PFSK-1 (cell line): ENCODE measurements around the gene LAMTOR4.

ENCODE experiments used
- FOXP2 ChIP-seq: optimal IDR thresholded peaks from 2 replicates; pipeline ENCODE3; 2011; ENCODE audit warnings: borderline replicate concordance, control low read depth, inconsistent platforms; ENCODE audit not compliant: insufficient read depth; ENCODE audit errors: extremely low read length, extremely low read depth
- POLR2AphosphoS5 ChIP-seq: IDR thresholded peaks from 2 replicates; pipeline ENCODE4 v1.6.1; 2012; ENCODE audit warnings: low read depth, mild to moderate bottlenecking, control low read depth, low read length, moderate library complexity
- SIN3A ChIP-seq: IDR thresholded peaks from 2 replicates; pipeline ENCODE4 v1.6.1; 2012; ENCODE audit warnings: mild to moderate bottlenecking, low read length, moderate library complexity, borderline replicate concordance; ENCODE audit not compliant: insufficient read depth
- TAF1 ChIP-seq: IDR thresholded peaks from 2 replicates; pipeline ENCODE4 v1.6.1; 2012; ENCODE audit warnings: low read length, control low read depth, borderline replicate concordance; ENCODE audit not compliant: insufficient read depth
- TF ChIP-seq, protein P1 (sequence below), 2 experiments: IDR thresholded peaks; 2 replicates each; pipeline versions ENCODE4 v1.6.1 to v1.8.0; 2011 to 2012; ENCODE audit warnings: low read depth in 2 of 2, low read length in 2 of 2, control low read depth in 1 of 2, inconsistent platforms in 1 of 2, mild to moderate bottlenecking in 1 of 2, moderate library complexity in 1 of 2; ENCODE audit not compliant: insufficient read depth in 1 of 2

LAMTOR4 gene

DNA sequence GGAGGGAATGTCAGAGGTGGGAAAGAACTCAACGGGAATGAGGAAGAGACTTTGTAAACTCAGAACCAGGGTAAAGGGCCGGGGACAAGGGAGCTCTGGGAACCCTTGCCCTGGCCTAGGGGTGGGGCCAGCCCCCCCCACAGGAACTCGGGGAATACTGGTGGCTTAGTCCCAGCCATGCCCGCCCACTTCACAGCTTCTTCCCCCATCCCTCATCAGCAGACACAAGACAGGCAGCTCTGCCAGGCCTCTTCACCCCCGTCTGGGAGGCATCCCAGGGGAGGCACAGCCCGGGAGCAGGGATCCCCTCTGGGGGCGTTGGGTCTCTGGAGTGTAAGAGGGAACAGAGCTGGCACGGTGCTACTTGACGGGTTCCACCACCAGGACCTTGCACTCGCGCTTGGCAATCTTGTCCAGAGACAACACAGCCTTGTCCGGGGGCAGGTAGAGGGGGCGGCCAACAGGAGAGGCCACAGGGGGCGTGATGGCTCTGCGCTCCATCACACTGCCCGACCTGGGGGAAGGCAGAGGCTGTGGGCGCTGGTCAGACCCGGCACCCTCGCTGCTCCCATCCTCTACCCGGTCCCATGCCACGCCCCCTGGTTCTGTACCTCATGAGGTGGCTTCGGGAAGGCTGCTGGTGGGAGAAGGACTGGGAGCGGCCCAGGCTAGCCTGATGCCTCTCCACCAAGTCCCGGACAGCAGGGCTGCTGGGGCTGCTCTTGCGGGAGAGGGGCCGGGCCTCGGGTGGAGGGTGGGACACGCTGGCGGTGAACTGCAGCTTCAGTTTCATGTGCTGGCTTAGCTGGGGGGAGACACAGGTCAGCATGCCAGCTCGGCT, 6.2 kb downstream of the LAMTOR4 start:
- TF ChIP-seq SIN3A = no peak
- no peak; the same call in 1 of the 2 replicates for TF ChIP-seq POLR2AphosphoS5

DNA sequence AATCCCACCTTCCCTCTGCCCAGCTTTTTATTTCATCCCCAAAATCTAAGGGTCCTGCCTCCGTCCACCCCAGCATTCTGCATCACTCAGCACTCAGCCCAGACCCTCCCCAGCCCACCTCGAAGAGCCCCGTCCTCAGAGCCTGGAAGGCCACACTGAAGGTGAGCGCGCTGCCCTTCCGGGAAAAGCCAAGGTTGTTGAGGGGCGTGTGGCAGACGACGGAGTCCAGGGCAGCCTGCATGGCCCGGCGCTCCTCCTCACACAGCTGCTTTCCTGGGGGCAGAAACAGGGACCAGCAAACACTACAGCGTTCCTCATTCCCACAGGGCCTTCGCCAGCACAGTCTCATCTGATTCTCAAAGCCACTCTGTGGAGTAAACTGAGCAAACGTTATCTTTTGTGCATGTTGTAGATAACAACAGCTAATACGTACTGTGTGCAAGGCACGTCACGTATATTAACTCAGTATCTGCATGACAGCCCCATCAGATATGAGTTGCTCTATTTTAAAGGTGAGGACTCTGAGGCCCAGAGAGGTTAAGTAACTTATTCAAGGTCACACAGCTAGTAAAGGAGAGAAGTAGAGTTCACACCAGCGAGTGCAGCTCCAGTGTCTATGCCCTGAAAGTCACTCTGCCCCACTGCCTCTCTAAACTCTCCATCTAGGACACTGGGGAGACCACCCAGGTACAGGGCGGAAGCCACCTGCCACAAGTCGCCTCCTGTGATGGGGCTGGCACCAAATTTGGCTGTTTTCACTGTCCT, 7.0 kb downstream of the LAMTOR4 start:
- TF ChIP-seq POLR2AphosphoS5 = no peak
- TF ChIP-seq, protein P1, sequence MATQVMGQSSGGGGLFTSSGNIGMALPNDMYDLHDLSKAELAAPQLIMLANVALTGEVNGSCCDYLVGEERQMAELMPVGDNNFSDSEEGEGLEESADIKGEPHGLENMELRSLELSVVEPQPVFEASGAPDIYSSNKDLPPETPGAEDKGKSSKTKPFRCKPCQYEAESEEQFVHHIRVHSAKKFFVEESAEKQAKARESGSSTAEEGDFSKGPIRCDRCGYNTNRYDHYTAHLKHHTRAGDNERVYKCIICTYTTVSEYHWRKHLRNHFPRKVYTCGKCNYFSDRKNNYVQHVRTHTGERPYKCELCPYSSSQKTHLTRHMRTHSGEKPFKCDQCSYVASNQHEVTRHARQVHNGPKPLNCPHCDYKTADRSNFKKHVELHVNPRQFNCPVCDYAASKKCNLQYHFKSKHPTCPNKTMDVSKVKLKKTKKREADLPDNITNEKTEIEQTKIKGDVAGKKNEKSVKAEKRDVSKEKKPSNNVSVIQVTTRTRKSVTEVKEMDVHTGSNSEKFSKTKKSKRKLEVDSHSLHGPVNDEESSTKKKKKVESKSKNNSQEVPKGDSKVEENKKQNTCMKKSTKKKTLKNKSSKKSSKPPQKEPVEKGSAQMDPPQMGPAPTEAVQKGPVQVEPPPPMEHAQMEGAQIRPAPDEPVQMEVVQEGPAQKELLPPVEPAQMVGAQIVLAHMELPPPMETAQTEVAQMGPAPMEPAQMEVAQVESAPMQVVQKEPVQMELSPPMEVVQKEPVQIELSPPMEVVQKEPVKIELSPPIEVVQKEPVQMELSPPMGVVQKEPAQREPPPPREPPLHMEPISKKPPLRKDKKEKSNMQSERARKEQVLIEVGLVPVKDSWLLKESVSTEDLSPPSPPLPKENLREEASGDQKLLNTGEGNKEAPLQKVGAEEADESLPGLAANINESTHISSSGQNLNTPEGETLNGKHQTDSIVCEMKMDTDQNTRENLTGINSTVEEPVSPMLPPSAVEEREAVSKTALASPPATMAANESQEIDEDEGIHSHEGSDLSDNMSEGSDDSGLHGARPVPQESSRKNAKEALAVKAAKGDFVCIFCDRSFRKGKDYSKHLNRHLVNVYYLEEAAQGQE (IDR thresholded peaks at IDR 0.05; ENCODE audit: insufficient read depth in 1 of 2, low read depth in 2 of 2, low read length in 2 of 2) = no peak
- no peak for TF ChIP-seq FOXP2
- TF ChIP-seq SIN3A = no peak
- no peak for TF ChIP-seq TAF1

DNA sequence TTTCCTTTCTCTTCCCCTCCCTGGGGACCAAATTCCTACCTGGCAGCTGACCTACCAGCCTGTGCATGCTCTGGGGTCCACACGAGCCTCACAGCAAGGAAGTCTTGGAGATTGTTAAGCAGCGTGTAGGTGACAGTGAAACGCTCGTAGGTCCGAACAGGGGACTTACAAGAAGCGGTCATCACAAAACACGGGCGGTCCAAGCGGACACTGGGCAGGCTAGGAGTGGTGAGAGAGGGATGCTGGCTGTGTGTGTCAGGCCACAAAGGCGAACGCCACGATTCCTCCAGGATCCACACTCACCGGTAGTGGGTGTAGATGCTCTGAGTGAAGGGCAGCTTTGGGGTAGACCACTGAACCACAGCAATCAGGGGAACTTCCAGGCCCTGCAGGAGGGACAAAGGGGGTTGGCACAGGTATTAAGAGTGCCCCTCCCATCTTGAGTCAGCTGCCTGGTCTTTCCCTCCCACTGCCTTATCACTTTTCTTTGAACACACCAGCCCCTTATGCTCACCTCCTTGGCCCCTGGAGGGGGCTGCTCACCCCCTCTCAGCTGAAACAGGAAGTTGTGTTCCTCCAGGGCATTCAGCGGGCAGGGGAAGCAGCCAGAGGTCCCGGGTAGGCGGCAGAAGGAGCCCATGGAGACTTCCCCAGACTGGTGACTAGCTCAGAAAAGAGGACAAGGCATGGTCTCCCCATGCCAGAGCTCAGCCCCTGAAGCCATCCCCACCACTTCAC, 7.8 kb downstream of the LAMTOR4 start:
- TF ChIP-seq FOXP2 = no peak
- no peak; the same call in 1 of the 2 replicates for TF ChIP-seq POLR2AphosphoS5
- no peak for TF ChIP-seq SIN3A
- TF ChIP-seq TAF1 = no peak
- TF ChIP-seq, protein P1 (IDR thresholded peaks at IDR 0.05; ENCODE audit: insufficient read depth in 1 of 2, low read depth in 2 of 2, low read length in 2 of 2) = no peak

DNA sequence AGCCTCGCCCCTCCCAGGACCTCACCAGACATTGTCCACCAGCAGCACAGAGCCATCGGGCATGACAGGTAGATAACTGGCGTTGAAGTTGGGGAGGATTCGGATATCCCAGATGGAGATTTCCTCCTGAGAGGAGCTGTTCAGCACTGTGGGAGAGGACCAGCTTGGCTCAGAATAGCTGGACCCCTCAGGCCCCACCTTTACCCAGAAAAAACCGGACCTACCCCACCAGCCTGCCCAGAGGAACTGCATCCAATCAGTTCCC, 8.3 kb downstream of the LAMTOR4 start:
- TF ChIP-seq POLR2AphosphoS5 (no peak), FOXP2 (no peak), SIN3A (no peak), TAF1 (no peak)
- TF ChIP-seq, protein P1 (IDR thresholded peaks at IDR 0.05; ENCODE audit: insufficient read depth in 1 of 2, low read depth in 2 of 2, low read length in 2 of 2) = no peak

DNA sequence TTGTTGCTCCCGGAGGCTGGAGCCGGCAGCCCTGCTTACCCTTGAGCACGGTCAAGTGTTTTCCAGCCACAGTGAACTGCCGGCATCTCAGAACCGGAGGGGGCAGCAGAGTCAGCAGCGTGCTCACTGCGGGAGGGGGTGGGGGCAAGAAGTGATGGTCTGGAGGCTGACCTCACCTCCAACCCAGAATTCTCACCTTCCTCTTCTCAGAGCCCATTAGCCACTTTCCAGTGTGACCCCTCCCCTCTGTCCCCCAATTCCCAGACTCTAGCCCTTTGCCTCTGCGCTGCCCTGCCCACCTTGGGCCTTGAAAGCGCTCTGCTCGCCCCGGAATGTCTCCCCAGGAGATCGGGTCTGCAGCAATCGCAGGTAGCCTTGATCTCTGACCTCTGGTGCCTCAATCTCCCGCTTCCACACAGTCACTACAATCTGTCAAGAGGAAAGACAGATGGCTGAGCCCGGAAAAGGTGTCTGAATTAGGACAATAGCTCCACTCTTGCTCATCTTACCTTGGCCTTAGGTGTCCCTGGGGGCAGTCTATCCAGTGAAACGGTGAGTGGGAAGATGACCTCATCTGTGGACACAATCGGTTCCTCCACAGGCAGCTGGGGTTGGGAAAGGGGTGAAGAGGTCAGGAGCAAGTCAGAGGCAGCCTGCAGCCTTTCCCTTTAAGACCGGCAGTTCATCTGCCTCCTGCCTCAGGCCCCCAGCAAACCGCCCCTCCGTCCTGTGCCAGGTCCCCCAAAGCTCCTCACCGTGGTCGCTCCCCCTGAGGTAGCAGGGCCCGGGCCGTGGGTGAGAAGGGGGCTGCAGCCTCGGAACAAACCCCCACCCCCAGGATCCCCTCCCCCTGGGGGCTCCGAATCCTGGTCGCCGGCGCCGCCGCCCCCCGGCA, 8.9 kb downstream of the LAMTOR4 start:
- TF ChIP-seq TAF1 = no peak
- TF ChIP-seq SIN3A = no peak
- TF ChIP-seq POLR2AphosphoS5 = no peak
- peak; percentile 28 for TF ChIP-seq FOXP2
